ENCODE data around the gene SLC38A3. TPM values are rescaled to one million over a fixed set of nuclear protein-coding genes. Genes with fewer than 3 reads are reported as not detected.
A peak's percentile ranks its signal among the peaks of the same experiment; 100 is the strongest.

SLC38A3 gene
- total and polyA plus RNA-seq, 9 of the 15 experiments (the other 6 are each of a cell fraction or from before 2014, with no cell fraction given): 0.09 to 0.38 (median 0.16) TPM; not detected in 6

DNA sequence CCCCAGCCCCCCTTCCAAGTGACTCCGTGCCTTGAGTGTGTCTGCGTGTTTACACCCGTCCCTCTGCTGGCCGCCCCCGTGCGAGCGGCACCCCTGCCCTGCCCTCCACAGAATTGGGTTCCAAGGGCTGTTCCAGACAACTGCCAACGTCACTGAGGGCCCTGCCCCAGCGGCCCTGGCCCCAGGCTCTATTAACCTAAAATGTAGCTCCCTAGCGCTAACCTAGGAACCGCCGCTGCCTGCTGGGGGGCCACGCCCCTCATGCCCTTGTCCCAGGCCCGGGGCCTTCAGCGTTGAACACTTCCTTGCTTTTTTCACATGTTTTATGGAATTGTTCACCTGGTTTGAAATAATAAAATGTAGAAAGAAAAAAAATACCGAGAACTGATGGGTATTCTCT is 53.9 kb downstream of the SLC38A3 start:
- 77% methylated on average over 4 of the region's 16 CpGs for WGBS (ENCODE audit: insufficient coverage, low coverage, missing lambda C conversion rate)
- Histone ChIP-seq H4K20me1 (replicated peaks; ENCODE audit: control insufficient read depth, insufficient read depth, low read length) (no peaks in the 10 kb centered on the region), H3K27me3 (ENCODE audit: control insufficient read depth in 2 of 2, insufficient read depth in 2 of 2, low read length in 2 of 2) (no peaks in the 10 kb centered on the region), H3K9ac (ENCODE audit: insufficient read depth in 1 of 2, low read depth in 2 of 2, low read length in 2 of 2) (no peak overlapping the region), H3K9me1 (ENCODE audit: control insufficient read depth, insufficient read depth, low read length) (no peaks in the 10 kb centered on the region), H3K4me2 (ENCODE audit: insufficient read depth, low read length) (no peak overlapping the region), H3K36me3 (ENCODE audit: control insufficient read depth, insufficient read depth, low read length) (peaks cover 26% of the 10 kb centered on the region; the same call in 2 of the 3 replicates), H3K9me3 (replicated peaks; ENCODE audit: control insufficient read depth, insufficient read depth, low read depth, low read length) (peaks cover 4% of the 10 kb centered on the region; the same call in 1 of the 2 replicates), H3K79me2 (ENCODE audit: control insufficient read depth, insufficient read depth, low read length) (peaks cover 3% of the 10 kb centered on the region; the same call in 1 of the 3 replicates), H3K4me3 (no peak overlapping the region), H2AFZ (ENCODE audit: low read depth, low read length) (no peak overlapping the region), H3K27ac (ENCODE audit: extremely low read depth, low read depth, low read length) (no peak overlapping the region), H3K4me1 (replicated peaks in 1 of 2; ENCODE audit: control insufficient read depth in 2 of 2, insufficient read depth in 2 of 2, low read length in 2 of 2) (peaks cover 3 to 28% of the 10 kb centered on the region in 2 experiments; a peak in 4 of 5 replicates)
- POLR2A ChIA-PET: interaction anchor here (0.9 to 1.7 kb wide), 2 partner anchors 9 to 13 kb away, joined by 4 to 8 read pairs; no protein-coding TSS in a partner anchor
- no peak for TF ChIP-seq ILK (tag; IDR thresholded peaks at IDR 0.05; ENCODE audit: borderline replicate concordance, low read depth)
- no peak for TF ChIP-seq RBM15 (IDR thresholded peaks at IDR 0.05; ENCODE audit: insufficient read depth, low read length)
- TF ChIP-seq HOXB6 (CRISPR knock-in tag; IDR thresholded peaks at IDR 0.05; ENCODE audit: borderline replicate concordance): no peak
- TF ChIP-seq, protein P1, sequence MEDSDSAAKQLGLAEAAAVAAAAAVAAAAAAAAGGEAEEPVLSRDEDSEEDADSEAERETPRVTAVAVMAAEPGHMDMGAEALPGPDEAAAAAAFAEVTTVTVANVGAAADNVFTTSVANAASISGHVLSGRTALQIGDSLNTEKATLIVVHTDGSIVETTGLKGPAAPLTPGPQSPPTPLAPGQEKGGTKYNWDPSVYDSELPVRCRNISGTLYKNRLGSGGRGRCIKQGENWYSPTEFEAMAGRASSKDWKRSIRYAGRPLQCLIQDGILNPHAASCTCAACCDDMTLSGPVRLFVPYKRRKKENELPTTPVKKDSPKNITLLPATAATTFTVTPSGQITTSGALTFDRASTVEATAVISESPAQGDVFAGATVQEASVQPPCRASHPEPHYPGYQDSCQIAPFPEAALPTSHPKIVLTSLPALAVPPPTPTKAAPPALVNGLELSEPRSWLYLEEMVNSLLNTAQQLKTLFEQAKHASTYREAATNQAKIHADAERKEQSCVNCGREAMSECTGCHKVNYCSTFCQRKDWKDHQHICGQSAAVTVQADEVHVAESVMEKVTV (CRISPR knock-in tag; IDR thresholded peaks at IDR 0.05): no peak
- TF ChIP-seq MYNN (IDR thresholded peaks at IDR 0.05): no peak
- no peak for TF ChIP-seq MYNN (CRISPR knock-in tag; IDR thresholded peaks at IDR 0.05)
- TF ChIP-seq HCFC1 (IDR thresholded peaks at IDR 0.05; ENCODE audit: low read depth, low read length): no peak
- TF ChIP-seq RUNX1 (IDR thresholded peaks at IDR 0.05; ENCODE audit: low read depth): no peak
- TF ChIP-seq, protein P2, sequence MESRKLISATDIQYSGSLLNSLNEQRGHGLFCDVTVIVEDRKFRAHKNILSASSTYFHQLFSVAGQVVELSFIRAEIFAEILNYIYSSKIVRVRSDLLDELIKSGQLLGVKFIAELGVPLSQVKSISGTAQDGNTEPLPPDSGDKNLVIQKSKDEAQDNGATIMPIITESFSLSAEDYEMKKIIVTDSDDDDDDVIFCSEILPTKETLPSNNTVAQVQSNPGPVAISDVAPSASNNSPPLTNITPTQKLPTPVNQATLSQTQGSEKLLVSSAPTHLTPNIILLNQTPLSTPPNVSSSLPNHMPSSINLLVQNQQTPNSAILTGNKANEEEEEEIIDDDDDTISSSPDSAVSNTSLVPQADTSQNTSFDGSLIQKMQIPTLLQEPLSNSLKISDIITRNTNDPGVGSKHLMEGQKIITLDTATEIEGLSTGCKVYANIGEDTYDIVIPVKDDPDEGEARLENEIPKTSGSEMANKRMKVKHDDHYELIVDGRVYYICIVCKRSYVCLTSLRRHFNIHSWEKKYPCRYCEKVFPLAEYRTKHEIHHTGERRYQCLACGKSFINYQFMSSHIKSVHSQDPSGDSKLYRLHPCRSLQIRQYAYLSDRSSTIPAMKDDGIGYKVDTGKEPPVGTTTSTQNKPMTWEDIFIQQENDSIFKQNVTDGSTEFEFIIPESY (CRISPR knock-in tag; IDR thresholded peaks at IDR 0.05): 0 out of 2 replicates have a peak, but pooled peaks have one; percentile 51
- peak; percentile 24; the same call in 1 of the 2 replicates for TF ChIP-seq POLR2G (IDR thresholded peaks at IDR 0.05; ENCODE audit: low read depth, low read length)
- TF ChIP-seq ZNF217 (CRISPR knock-in tag; IDR thresholded peaks at IDR 0.05): no peak
- intact Hi-C loops (cut with micrococcal nuclease) (no loop called here), in situ Hi-C loops (cut with MboI) (no loop called here)
- ATAC-seq: no peak
- BruUV-seq (replicated peaks): no TSS peak
- no peak for DNase-seq (ENCODE audit: extremely low read depth in 1 of 4, low spot score in 3 of 4)
- no peak for FAIRE-seq
- CTCF ChIA-PET (ENCODE audit: low intra/inter-chr PET ratio): interaction anchor here (1.0 to 1.7 kb wide), 2 partner anchors 15 to 283 kb away, joined by 5 read pairs; no protein-coding TSS in a partner anchor

Measured in K562 (cell line).